Measurements from ENCODE around the gene HS3ST6. TPM values are rescaled to one million over a fixed set of nuclear protein-coding genes. Genes with fewer than 3 reads are reported as not detected.

Gene HS3ST6
- total RNA-seq, 1 experiment from 2014 or later = not detected

GRCh38 chr16:1947369-1947670 is 29.1 kb upstream of the HS3ST6 start:
- Mint-ChIP-seq H3K4me3 (ENCODE audit: unreplicated experiment) (no peak overlapping the region), H3K36me3 (ENCODE audit: insufficient read depth, unreplicated experiment) (peaks cover 12% of the 10 kb centered on the region), H3K27ac (ENCODE audit: unreplicated experiment) (no peak overlapping the region), H3K9me3 (ENCODE audit: unreplicated experiment) (no peaks in the 10 kb centered on the region), H3K27me3 (ENCODE audit: insufficient read depth, unreplicated experiment) (no peaks in the 10 kb centered on the region), H3K4me1 (ENCODE audit: low read depth, unreplicated experiment) (no peaks in the 10 kb centered on the region)
- H3K36me3 ChIP-seq (ENCODE audit: control insufficient read depth, insufficient read depth, low read length) = no peaks in the 10 kb centered on the region
- no peak for TF ChIP-seq CTCF (IDR thresholded peaks at IDR 0.05; ENCODE audit: insufficient read depth in 1 of 2, low read depth in 1 of 2, low read length in 1 of 2, severe bottlenecking in 1 of 2, unreplicated experiment in 1 of 2)
- no peak overlapping the region for H3K4me3 ChIP-seq (ENCODE audit: low read depth, low read length)
- intact Hi-C loops (cut with micrococcal nuclease; ENCODE audit: unreplicated experiment) = no loop called here
- no TSS peak for BruUV-seq (replicated peaks)
- CTCF ChIA-PET = interaction anchor here (0.7 kb wide), 1 partner anchor 203 kb away, joined by 4 read pairs; no protein-coding TSS in a partner anchor
- POLR2A ChIA-PET = no interaction called here
- no peak for DNase-seq
- no peaks in the 10 kb centered on the region for H3K27me3 ChIP-seq (replicated peaks; ENCODE audit: control insufficient read depth, insufficient read depth, low read length)
- peaks cover 5% of the 10 kb centered on the region for H3K4me1 ChIP-seq
- H3K9me3 ChIP-seq = no peaks in the 10 kb centered on the region

GRCh38 chr16:1946495-1947368 is 28.5 kb upstream of the HS3ST6 start:
- ChIA-PET POLR2A (no interaction called here), CTCF (no interaction called here)
- no peak overlapping the region for H3K27ac Mint-ChIP-seq (ENCODE audit: unreplicated experiment)
- H3K36me3 Mint-ChIP-seq (ENCODE audit: insufficient read depth, unreplicated experiment) = peaks cover 13% of the 10 kb centered on the region
- H3K27me3 Mint-ChIP-seq (ENCODE audit: insufficient read depth, unreplicated experiment) = no peaks in the 10 kb centered on the region
- no peaks in the 10 kb centered on the region for H3K27me3 ChIP-seq (replicated peaks; ENCODE audit: control insufficient read depth, insufficient read depth, low read length)
- no peaks in the 10 kb centered on the region for H3K9me3 Mint-ChIP-seq (ENCODE audit: unreplicated experiment)
- H3K4me1 ChIP-seq = peaks cover 11% of the 10 kb centered on the region
- DNase-seq = no peak
- H3K36me3 ChIP-seq (ENCODE audit: control insufficient read depth, insufficient read depth, low read length) = no peaks in the 10 kb centered on the region
- intact Hi-C loops (cut with micrococcal nuclease; ENCODE audit: unreplicated experiment) = no loop called here
- no peak overlapping the region for H3K4me3 Mint-ChIP-seq (ENCODE audit: unreplicated experiment)
- no peaks in the 10 kb centered on the region for H3K4me1 Mint-ChIP-seq (ENCODE audit: low read depth, unreplicated experiment)
- BruUV-seq (replicated peaks) = no TSS peak
- H3K9me3 ChIP-seq = no peaks in the 10 kb centered on the region
- no peak for TF ChIP-seq CTCF (IDR thresholded peaks at IDR 0.05; ENCODE audit: insufficient read depth in 1 of 2, low read depth in 1 of 2, low read length in 1 of 2, severe bottlenecking in 1 of 2, unreplicated experiment in 1 of 2)
- H3K4me3 ChIP-seq (ENCODE audit: low read depth, low read length) = no peak overlapping the region

GRCh38 chr16:1945559-1946391 is 27.6 kb upstream of the HS3ST6 start:
- POLR2A ChIA-PET = no interaction called here

More at GRCh38 chr16:1945559-1946391, 27.6 kb upstream of the HS3ST6 start:
- Mint-ChIP-seq H3K36me3 (ENCODE audit: insufficient read depth, unreplicated experiment) (peaks cover 13% of the 10 kb centered on the region), H3K4me1 (ENCODE audit: low read depth, unreplicated experiment) (no peaks in the 10 kb centered on the region), H3K27me3 (ENCODE audit: insufficient read depth, unreplicated experiment) (no peaks in the 10 kb centered on the region), H3K4me3 (ENCODE audit: unreplicated experiment) (no peak overlapping the region), H3K27ac (ENCODE audit: unreplicated experiment) (no peak overlapping the region), H3K9me3 (ENCODE audit: unreplicated experiment) (no peaks in the 10 kb centered on the region)
- TF ChIP-seq CTCF (IDR thresholded peaks at IDR 0.05; ENCODE audit: insufficient read depth in 1 of 2, low read depth in 1 of 2, low read length in 1 of 2, severe bottlenecking in 1 of 2, unreplicated experiment in 1 of 2) = no peak
- CTCF ChIA-PET = interaction anchor here (0.5 kb wide), 1 partner anchor 195 kb away, joined by 3 read pairs; no protein-coding TSS in a partner anchor
- H3K27me3 ChIP-seq (replicated peaks; ENCODE audit: control insufficient read depth, insufficient read depth, low read length) = no peaks in the 10 kb centered on the region
- no TSS peak for BruUV-seq (replicated peaks)
- intact Hi-C loops (cut with micrococcal nuclease; ENCODE audit: unreplicated experiment) = no loop called here
- H3K36me3 ChIP-seq (ENCODE audit: control insufficient read depth, insufficient read depth, low read length) = no peaks in the 10 kb centered on the region
- H3K4me1 ChIP-seq = peaks cover 15% of the 10 kb centered on the region
- no peak for DNase-seq
- H3K4me3 ChIP-seq (ENCODE audit: low read depth, low read length) = no peak overlapping the region
- H3K9me3 ChIP-seq = no peaks in the 10 kb centered on the region

Measured in Caco-2 (cell line).